Measurements from ENCODE around the gene OR10G4. TPM values are rescaled to one million over a fixed set of nuclear protein-coding genes. Genes with fewer than 3 reads are reported as not detected.

OR10G4 gene
- total and polyA plus RNA-seq, 2 of the 8 experiments (the other 6 are each of a cell fraction or from before 2014, with no cell fraction given) = 0.14 TPM; not detected in 1

DNA sequence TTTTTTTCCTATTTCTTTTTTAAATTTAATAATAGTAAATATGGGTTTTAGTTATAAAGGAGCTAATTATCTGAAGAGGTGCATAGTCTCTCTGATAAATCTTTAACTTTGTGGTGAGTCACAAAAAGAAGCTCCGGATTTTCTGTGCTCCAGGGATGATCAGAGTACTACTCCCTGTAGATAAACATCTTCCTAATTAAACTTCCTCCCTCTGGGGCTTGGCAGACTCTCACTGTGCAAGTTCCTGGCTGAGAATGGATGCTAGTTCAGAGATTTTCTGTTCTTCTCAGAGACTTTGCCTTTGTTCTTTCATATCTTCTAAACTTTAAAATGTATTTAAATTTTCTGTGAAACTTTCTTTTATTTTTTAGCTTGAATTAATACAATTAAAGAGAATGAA lies 28.5 kb downstream of the OR10G4 start, which contains the start of gene OR10G7:
Gene OR10G7 (minus strand): TSS at position 72 of the 400 bp plus-strand sequence. CDS start 2,324 bp downstream, outside the sequence.
- H3K27me3 ChIP-seq (replicated peaks in 1 of 4; ENCODE audit: control insufficient read depth in 3 of 4, extremely low read depth in 1 of 4, insufficient read depth in 3 of 4, low read length in 3 of 4) = no peaks in the 10 kb centered on the region
- ChIA-PET CTCF (ENCODE audit: partially characterized antibody) (no interaction called here), POLR2A (ENCODE audit: partially characterized antibody) (interaction anchor here (0.6 kb wide), 1 partner anchor 769 kb away, joined by 3 read pairs; no protein-coding TSS in a partner anchor)
- H3K9ac ChIP-seq (replicated peaks in 1 of 4; ENCODE audit: extremely low read depth in 1 of 4, low read depth in 3 of 4, low read length in 3 of 4) = no peak within 1 kb of the TSS
- H3K4me3 ChIP-seq (ENCODE audit: extremely low read depth in 1 of 4, insufficient read depth in 2 of 4, low read depth in 3 of 4, low read length in 4 of 4) = no peak within 1 kb of the TSS
- no peak within 1 kb of the TSS for H2BK120ac ChIP-seq (replicated peaks; ENCODE audit: low read depth, low read length)
- no peak within 1 kb of the TSS for H3K4ac ChIP-seq (replicated peaks; ENCODE audit: insufficient read length, low read depth, low read length)
- no peak within 1 kb of the TSS for H3K14ac ChIP-seq (ENCODE audit: insufficient read length)
- FAIRE-seq (no peak), DNase-seq (ENCODE audit: low read depth in 1 of 2, low spot score in 2 of 2) (no peak)
- H3K23me2 ChIP-seq (ENCODE audit: low read depth, low read length) = no peaks in the 10 kb centered on the region
- no peak within 1 kb of the TSS for H2BK5ac ChIP-seq (ENCODE audit: low read depth, low read length)
- no peak within 1 kb of the TSS for H2AK5ac ChIP-seq (ENCODE audit: low read depth, low read length)
- H2BK20ac ChIP-seq (ENCODE audit: low read length) = no peak within 1 kb of the TSS
- H4K20me1 ChIP-seq (replicated peaks in 1 of 2; ENCODE audit: control insufficient read depth in 1 of 2, insufficient read depth in 2 of 2, low read length in 2 of 2) = no peaks in the 10 kb centered on the region
- H3K79me2 ChIP-seq (ENCODE audit: control insufficient read depth in 1 of 2, insufficient read depth in 2 of 2, low read length in 2 of 2) = no peaks in the 10 kb centered on the region
- no peak within 1 kb of the TSS for H3K18ac ChIP-seq (ENCODE audit: extremely low read depth, low read length)
- H3K23ac ChIP-seq (ENCODE audit: insufficient read length) = no peak within 1 kb of the TSS
- H3K27ac ChIP-seq (ENCODE audit: low read depth, low read length) = no peak within 1 kb of the TSS
- H2BK12ac ChIP-seq (ENCODE audit: low read depth, low read length) = no peak within 1 kb of the TSS
- 76% methylated on average over 1 of the region's 1 CpG; no CpG with 5 or more reads in 1 of the 2 experiments for WGBS, 2 experiments (ENCODE audit: extremely low coverage in 1 of 2, insufficient coverage in 1 of 2, insufficient read length in 1 of 2, insufficient replicate concordance in 2 of 2, low coverage in 1 of 2, low lambda C conversion rate in 2 of 2, missing lambda C conversion rate in 1 of 2)
- H2BK15ac ChIP-seq (ENCODE audit: low read length) = no peak within 1 kb of the TSS
- no peak within 1 kb of the TSS for H3K56ac ChIP-seq (replicated peaks; ENCODE audit: insufficient read length, low read depth, low read length)
- no peak within 1 kb of the TSS for H4K5ac ChIP-seq (ENCODE audit: insufficient read length, low read depth, low read length)
- no peak within 1 kb of the TSS for H4K8ac ChIP-seq (ENCODE audit: extremely low read depth, insufficient read depth, low read length)
- no peak within 1 kb of the TSS for H2AFZ ChIP-seq (ENCODE audit: low read length)
- TF ChIP-seq KDM5A (IDR thresholded peaks at IDR 0.05; ENCODE audit: low read length) (no peak), EGR1 (IDR thresholded peaks at IDR 0.05; ENCODE audit: borderline replicate concordance, low read depth, low read length) (no peak), SUZ12 (IDR thresholded peaks at IDR 0.05; ENCODE audit: low read length) (no peak), CEBPB (IDR thresholded peaks at IDR 0.05; ENCODE audit: low read depth, low read length) (no peak), POLR2A (IDR thresholded peaks at IDR 0.05; ENCODE audit: control extremely low read depth in 1 of 2, low read depth in 2 of 2, low read length in 2 of 2) (no peak), SP1 (IDR thresholded peaks at IDR 0.05; ENCODE audit: low read depth, low read length) (no peak), ZNF274 (IDR thresholded peaks at IDR 0.05; ENCODE audit: borderline replicate concordance, extremely low read depth, low read length) (no peak), RBBP5 (IDR thresholded peaks at IDR 0.05; ENCODE audit: borderline replicate concordance, low read depth, low read length) (no peak), SP4 (IDR thresholded peaks at IDR 0.05; ENCODE audit: low read length) (no peak), HDAC6 (IDR thresholded peaks at IDR 0.05; ENCODE audit: low read depth, low read length) (no peak), POLR2AphosphoS5 (IDR thresholded peaks at IDR 0.05; ENCODE audit: low read depth, low read length) (no peak)
- TF ChIP-seq, protein P1, sequence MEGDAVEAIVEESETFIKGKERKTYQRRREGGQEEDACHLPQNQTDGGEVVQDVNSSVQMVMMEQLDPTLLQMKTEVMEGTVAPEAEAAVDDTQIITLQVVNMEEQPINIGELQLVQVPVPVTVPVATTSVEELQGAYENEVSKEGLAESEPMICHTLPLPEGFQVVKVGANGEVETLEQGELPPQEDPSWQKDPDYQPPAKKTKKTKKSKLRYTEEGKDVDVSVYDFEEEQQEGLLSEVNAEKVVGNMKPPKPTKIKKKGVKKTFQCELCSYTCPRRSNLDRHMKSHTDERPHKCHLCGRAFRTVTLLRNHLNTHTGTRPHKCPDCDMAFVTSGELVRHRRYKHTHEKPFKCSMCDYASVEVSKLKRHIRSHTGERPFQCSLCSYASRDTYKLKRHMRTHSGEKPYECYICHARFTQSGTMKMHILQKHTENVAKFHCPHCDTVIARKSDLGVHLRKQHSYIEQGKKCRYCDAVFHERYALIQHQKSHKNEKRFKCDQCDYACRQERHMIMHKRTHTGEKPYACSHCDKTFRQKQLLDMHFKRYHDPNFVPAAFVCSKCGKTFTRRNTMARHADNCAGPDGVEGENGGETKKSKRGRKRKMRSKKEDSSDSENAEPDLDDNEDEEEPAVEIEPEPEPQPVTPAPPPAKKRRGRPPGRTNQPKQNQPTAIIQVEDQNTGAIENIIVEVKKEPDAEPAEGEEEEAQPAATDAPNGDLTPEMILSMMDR (IDR thresholded peaks at IDR 0.05; ENCODE audit: control extremely low read depth in 1 of 3, insufficient read depth in 1 of 3, low read depth in 1 of 3, low read length in 3 of 3) = no peak
- peaks cover 0 to 3% (median 0%) of the 10 kb centered on the region in 4 experiments; a peak in 1 of 7 replicates for H3K4me1 ChIP-seq (replicated peaks in 1 of 4; ENCODE audit: control insufficient read depth in 3 of 4, insufficient read depth in 4 of 4, low read length in 3 of 4)
- no peaks in the 10 kb centered on the region for H3K9me3 ChIP-seq (ENCODE audit: insufficient read depth in 2 of 2, low read depth in 1 of 2, low read length in 1 of 2)
- H3K36me3 ChIP-seq (ENCODE audit: control insufficient read depth in 2 of 4, insufficient read depth in 4 of 4, low read length in 3 of 4) = no peaks in the 10 kb centered on the region
- H3K79me1 ChIP-seq (ENCODE audit: low read depth, low read length) = no peaks in the 10 kb centered on the region
- no peak within 1 kb of the TSS for H3K4me2 ChIP-seq (ENCODE audit: insufficient read depth in 1 of 2, low read depth in 2 of 2, low read length in 2 of 2)
- no peak within 1 kb of the TSS for H4K91ac ChIP-seq (replicated peaks; ENCODE audit: insufficient read length, low read length)

Data from H1 (cell line).